Kidney glomerular epithelial cell (primary cell): Measurements from ENCODE around the gene G3BP2.

ENCODE experiments used
- DNase-seq: peaks from one replicate; lab custom pipeline; 2025; lab: John Stamatoyannopoulos, UW

The G3BP2 gene

DNA sequence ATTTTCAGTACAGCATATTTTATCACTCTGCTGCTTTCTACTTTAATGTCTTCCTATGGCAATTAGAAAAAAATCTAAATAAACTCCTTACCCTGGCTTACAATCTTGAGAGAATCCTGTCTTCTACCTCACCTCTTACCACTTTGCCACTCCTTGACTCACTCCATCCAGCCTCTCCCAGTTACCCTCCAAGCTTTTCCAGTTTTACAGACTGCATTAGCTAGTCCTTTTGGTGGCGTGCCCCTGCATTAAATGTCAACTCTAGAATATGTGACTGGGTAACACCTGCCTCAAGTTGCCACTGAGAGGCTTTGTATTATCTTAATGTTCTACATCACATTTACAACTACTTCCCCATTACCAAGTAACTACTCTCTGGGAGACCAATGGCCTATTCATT, 35.4 kb downstream of the G3BP2 start:
- DNase-seq = no peak

DNA sequence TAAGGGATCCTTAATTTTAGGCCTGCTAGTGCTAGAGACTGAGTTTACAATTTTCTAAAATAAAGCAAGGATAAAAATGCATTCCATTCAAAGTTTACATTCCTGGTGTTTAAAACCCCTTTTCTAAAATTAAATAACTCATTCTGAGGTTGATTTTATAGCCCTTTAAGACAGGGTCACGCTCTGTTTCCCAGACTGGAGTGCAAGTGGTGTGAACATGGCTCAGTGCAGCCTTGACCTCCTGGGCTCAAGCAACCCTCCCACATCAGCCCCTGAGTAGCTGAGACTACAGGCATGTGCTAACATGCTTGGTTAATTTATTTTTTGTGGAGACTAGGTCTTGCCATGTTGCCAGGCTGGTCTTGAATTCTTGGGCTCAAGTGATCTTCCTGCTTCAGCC, 36.0 kb downstream of the G3BP2 start:
- DNase-seq = peak; percentile 84

DNA sequence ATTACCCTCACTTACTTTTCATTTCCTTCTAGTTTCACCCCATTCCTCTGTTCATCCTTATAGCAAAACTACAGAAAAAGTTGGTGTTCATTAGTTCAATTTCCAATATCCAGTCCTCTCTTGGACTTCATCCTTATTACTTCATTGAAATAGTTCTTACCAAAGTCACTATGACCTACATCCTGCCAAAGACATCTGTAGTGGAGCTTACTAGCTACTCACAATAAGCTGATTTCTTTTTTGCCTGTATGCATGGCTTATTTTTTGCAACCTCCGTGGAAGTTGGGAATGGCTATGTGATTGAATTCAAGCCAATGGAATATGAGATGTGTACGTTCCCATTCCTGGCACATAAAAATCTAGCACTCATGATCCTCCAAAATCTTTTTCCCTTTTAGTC, 38.3 kb downstream of the G3BP2 start:
- DNase-seq = no peak

DNA sequence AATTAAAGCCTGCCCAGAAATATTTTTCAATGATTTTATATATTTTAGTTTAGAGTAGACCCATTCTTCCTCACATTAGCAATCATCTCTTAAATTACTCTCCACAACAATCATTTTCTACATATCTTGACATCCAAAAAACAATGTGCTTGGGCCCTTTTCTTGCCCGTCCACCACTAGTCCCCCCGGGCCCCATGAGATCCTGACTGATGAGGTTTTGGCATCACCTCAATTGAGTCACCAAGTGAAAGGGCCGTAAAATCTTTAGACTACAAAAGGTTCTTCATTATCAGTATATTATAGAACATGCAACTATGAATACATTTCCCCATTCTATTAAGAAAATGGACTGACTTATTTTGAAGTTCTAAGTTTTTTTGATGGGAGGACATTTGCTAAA, 38.9 kb downstream of the G3BP2 start:
- DNase-seq = no peak

DNA sequence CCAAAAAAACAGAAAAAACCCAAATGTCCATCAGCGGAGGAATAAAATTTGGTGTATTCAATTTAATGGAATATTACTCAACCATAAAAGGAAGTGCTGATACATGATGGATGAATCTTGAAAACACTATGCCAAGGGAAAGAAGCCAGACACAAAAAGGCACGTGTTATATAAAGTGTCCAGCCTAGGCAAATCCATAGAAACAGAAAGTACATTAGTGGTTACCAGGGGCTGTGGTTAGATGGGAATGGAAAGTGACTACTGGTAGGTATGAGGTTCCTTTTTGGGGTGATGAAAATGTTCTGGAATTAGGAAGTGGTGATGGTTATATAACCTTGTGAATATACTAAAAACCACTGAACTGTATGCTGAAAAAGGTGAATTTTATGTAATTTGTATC, 39.4 kb downstream of the G3BP2 start:
- DNase-seq = no peak

DNA sequence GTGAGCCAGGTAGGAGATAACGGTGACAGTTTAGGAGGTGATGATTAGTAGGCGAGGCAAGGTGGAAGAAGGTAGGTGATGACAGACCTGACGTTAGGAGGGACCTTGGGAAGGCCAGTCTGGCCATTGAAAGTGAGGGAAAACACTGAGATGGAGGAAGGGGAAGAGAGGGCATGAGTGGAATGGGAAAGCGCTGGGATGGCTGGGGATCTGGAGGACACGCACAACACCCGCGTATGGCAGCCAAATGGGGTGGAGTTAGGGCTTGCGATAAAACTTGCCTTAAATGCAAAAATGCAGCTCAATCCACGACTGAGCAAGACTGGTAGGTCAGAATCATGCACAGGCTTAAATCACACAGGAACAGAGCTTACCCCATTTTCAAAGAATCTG, 42.3 kb downstream of the G3BP2 start:
- no peak for DNase-seq

DNA sequence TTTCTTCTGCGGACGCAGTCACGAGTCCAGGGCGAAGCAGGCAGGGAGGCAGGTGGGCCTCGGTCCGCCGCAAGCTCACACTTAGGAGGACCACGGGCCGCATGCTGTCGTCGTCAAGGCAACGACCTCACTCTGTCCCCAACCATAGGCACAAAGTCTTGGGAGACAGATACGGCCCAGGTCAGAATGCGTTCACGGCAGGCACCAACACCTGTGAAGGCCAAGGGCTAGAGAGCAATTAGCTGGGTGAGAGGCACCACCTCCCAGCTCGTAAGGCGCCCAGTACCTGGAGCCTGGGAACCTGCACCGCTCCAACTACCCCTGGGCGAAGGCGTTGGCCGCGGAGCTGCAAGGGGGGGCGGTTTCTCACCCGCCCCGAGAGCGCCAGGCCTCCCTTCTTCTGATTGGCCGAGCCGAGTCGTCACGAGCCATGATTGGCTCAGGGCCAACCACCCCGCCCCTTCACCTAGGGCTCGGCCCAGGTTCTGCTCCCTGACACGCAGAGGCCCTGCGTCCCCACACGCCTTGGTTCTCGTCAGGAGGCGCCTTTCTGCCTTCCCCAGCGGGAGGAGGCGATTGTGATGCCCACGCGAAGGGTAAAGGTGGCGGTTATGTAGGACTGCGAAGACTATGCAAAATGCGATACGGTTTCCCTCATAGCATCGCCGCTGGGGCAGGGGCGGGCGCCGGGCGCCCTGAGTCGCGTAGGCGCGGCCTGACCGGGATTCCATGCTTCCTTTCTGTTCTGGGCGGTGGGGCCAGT, 42.9 kb downstream of the G3BP2 start, which contains the start of gene CDKL2:
Gene CDKL2 (minus strand): TSS at position 355 of the 763 bp plus-strand sequence. CDS start 4,540 bp downstream, outside the sequence.
- DNase-seq = peak; percentile 76

DNA sequence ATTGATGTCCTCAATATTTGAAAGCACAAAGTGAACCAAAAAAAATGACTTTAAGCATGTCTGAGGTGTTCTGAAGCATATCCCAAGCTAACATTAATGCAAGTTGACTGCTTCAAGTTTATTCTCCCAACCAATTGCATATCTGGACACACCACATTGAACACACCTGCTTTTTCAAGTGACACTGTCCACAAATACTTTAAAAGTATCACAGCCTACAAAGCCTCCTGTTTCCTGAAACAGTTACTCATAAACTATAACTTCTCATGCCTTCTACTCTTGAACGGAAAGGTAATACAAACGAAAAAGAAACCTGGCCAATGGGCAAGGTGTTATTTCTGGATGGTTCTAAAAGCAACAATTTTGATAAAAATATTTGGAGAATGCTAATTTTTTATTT, 44.0 kb downstream of the G3BP2 start:
- DNase-seq = peak; percentile 21

DNA sequence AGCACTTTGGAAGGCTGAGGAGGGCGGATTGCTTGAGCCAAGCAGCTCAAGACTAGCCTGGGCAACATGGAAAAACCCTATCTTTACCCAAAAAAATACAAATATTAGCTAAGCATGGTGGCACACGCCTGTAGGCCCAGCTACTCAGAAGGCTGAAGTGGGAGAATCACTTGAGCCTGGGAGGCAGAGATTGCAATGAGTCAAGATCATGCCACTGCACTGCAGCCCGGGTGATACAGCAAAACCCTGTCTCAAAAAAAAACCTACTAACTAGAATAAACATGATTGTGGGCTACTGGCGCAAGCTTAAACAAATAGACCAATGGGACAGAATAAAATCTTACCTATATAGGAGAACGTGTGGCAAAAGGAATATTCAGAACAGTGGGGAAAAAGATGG, 50.2 kb downstream of the G3BP2 start:
- no peak for DNase-seq

DNA sequence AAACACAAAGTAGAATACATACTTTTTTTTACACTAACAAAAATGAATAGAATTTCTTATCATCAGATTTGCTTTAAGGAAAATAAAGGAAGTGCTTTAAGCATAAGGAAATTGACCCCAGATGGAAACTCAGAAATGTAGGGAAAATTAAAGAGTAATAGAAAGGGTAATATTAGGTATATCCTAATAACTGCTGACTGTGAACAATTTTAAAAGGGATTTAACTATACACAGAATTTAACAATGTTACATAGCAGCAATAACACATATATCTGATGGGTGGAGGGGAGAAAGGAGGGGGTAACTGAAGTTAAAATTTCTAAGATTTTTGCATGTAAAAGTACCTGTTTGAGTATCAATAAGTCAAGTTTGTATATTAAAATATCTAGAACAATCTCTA, 51.5 kb downstream of the G3BP2 start:
- DNase-seq = no peak

DNA sequence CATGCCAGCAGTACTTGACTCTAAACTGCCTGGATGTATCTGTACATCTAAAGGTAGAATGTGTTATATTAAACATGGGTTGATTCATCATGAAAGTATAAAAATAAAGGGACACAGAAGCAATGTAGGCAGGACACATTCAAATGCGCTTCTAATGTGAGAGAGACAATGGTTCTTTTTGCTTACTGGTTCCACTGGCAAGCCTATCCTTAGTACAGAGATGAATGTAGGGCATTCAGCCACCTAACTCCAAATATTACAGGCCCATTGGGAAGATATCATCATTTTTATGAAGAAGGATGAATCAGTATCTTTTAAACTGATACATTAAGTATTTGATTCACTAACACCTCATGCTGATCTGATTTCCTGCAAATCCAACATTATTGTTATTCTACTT, 60.9 kb downstream of the G3BP2 start:
- no peak for DNase-seq

DNA sequence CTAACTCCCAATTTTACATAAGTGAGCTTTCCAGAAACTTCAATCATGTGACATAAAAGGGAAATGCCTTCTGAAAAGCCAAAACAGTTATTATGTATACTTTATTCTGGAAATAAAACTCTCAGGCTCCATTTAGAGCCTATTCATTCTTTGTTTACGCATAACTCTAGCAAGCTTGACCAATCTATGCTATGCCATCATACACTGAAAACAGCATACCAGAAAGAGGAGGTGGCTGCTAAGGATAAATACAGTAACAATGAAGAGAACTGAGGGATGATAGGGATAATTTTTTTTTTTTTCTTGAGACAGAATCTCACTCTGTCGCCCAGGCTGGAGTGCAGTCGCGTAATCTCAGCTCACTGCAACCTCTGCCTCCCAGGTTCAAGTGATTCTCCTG, 67.3 kb downstream of the G3BP2 start:
- DNase-seq = no peak

DNA sequence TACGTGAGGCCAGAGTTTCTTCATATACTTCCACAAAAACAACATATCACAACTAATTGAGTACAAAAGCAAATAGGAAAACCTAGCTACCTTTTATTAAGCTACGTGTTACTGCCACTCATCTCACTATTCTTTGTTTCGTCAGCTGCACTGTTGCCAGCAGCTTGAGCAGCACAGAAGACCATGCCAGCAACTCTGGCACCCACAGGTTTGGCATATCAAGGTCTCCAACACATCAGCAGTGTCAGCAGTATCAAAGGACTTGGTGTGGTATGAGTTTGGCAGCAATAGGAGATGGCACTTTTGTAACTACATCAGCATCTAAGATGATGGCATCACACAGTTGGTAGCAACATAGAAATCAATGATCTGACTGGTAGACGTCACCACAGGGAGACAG, 73.6 kb downstream of the G3BP2 start:
- DNase-seq = no peak

DNA sequence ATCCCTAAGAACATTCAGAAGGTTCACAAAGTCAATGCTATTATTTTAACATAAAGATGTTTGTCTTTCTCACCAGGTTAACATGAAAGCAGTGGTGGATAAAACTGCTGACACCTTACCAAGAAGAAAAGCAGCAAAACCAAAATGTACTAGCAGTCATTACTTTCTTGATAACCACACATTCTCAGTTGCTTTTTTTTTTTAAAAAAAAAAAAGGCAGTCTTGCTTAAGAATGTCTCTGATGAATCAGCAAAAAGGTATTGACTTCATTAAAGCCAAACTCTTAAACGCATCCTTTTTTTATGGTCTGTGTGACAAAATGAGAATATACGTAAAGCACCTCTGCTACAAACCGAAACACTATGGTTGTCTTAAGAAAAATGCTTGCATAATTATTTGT, 74.8 kb downstream of the G3BP2 start:
- DNase-seq = peak; percentile 41

DNA sequence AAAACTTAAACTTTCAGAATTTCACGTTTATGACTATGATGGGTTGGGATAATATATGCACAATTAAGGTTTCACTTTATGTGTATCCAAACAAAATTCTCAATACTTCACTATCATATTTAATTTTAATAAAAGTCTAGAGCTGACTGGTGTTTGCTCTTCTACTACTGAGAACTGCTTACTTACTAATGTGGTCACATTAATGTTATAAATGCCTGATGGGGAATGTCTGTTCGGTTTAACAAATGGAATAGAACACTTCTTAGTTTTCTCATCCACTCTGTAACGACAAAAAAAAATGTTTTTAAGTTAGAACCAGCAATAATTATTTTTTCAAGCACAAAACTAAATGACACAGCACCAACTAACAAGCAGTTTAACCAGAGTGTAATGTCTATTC, 77.2 kb downstream of the G3BP2 start:
- no peak for DNase-seq

DNA sequence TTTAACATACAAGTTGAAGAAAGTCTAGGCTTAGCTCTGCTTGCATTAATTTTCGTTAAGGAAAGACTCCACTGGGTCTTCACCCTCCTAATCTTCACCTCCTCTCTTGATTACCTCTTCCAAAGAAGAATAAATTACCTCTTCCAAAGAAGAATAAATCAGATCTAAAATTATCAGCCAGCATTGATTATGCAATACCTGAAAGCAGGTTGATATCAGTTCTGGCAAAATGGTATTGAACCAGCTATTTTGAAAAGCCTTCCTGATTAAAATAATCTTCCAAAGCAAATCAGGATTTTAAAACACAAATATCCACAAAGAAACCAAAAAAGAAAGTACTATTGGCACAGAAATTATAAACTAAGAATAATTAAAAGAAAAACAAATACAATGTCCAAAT, 79.8 kb downstream of the G3BP2 start:
- DNase-seq = no peak
